Eye (tissue), 1 donor: ENCODE measurements around the gene PSMD14.
A peak's percentile ranks its signal among the peaks of the same experiment; 100 is the strongest.
"Not testable (repeated sequence)": the region's sequence is repeated elsewhere in the genome, so short reads cannot be mapped to it uniquely, and the experiment has no call there.

Experiments used
- DNase-seq: peaks from one replicate; pipeline ENCODE4 v3.0.0-alpha.2; 2015

The PSMD14 gene

DNA sequence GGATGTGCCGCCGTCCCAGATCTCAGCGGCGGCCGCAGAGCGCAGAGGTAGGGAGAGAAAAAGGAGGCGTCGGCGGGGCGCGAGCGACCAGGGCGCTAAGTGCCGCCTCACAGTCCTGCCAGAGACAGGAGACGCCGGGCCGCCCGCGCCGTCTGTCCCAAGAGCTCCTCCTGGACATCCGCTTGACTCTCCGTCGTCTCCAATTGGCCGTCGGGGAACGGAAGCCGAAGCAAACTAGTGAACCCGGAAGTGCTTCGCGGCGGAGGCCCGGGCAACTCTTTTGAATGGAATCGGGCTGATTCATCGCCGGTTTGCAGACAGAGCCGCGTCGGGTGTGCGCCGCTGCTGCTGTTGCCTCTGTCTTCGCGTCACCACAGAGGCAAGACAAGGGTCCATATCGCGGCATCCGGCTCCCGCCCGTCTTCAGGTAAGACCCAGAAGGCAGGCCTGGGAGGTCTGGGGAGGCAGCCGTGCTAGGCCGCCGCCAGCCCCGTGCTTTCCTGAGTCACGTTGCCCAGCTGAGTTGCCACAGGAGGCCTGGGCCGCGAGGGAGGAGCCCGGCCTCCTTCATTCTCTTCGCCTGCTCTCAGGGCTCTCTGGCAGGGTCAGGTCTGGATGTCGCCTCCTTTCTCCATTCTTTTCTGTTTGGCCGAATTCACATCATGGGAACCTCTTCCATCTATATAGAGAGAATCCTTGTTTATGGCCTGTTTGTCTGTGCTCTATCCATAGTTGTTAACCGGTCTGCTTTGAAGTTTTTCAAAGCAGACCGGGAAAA is at the start of gene PSMD14:
TSS of gene PSMD14 (plus strand) at position 248 of the 778 bp plus-strand sequence. CDS start 10,401 bp downstream, outside the sequence.
- DNase-seq, result peak; percentile 96

DNA sequence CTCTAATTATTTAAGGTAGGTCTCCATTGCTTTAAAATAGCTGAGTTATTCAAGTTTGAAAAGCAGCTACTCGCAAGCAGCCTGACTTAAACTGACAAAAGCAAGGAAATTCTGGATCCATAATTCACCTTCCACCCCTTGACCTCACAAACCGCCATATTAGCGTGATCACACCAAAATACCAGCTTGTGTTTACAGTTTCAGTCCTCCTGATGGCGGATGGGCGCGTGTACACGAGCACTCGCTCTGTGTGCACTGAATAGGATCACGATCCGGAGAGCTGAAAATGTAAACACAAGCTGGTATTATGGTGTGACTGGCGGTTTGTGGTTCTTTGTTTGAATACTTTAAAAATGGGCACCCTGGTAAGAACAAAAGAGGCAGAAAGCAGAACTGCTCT is 42.4 kb upstream of the PSMD14 start:
- DNase-seq, result no peak

DNA sequence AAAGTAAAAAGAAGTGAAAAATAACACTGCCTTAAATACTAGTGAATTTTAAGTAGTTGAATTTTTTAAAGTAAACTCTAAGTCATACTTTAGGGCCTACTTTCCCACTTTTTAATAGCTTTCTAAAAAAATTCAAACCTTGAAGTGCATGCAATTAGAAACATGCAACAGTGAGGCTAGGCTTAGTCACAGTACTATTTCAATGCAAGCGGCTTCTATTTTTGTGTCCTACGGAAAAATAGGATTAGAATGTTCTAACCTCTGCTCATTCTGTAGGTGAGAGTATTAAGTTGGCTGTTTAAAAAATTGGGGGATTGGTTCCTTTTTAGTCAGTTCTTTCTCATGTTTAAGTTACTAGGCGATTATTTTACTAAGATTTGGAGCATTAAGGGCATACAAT is 39.1 kb upstream of the PSMD14 start:
- no peak for DNase-seq

DNA sequence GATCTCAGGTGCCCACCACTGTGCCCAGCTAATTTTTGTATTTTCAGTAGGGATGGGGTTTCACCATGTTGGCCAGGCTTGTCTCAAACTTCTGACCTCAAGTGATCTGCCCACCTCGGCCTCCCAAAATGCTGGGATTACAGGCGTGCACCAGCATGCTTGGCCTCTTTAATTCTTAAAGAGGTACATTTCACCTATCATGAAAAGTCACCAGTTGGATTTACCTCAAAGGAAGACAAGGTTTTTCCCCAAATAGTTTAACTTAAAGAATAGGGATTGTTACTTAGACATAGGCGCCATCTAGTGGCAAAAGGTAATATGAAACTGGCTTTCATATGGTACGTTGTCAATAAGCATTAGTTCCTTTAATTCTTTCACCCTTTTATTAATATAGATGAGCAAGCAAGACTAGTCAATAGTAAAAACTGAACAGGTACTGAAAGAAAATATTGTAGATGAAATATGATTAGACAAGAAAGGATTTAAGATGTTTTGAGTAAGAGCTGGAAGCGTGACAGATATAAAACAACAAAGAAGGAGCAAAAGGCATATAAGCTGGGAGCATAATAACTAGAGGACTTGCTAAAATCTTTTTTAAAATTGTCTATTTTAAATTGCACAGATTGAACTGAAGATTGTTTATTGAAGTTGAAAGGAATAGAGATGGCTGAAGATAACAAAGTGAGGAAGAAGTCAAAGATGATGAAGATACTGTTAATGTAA is 35.0 kb upstream of the PSMD14 start:
- peak; percentile 65 for DNase-seq

DNA sequence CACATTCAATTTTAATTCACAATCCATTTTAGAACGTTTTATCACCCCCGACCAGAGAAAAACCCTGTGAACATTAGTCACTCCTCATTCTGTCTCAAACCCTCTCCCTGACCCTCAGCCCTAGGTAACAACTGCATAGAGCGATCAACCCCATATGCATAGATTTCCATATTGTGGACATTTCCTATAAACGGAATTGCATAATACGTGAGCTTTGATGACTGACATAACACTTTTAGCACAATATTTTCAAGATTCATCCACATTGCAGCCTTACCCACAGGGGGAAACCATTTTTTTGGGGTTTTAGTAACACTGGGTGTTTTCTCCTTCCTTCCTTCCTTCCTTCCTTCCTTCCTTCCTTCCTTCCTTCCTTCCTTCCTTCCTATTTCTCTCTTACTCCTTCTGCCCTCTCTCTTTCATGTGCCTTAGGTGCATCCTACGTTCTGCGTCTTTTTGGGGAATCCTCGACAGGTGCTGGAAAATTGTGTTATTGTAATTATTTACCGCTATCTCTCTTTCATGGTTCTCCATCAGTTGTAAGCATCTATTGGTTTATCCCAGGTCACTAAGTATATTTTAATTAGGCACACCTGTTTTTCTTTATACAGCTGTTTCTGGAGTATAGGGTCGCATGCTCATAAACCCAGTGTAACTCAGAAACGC is 29.5 kb upstream of the PSMD14 start:
- DNase-seq, result not testable (repeated sequence)

DNA sequence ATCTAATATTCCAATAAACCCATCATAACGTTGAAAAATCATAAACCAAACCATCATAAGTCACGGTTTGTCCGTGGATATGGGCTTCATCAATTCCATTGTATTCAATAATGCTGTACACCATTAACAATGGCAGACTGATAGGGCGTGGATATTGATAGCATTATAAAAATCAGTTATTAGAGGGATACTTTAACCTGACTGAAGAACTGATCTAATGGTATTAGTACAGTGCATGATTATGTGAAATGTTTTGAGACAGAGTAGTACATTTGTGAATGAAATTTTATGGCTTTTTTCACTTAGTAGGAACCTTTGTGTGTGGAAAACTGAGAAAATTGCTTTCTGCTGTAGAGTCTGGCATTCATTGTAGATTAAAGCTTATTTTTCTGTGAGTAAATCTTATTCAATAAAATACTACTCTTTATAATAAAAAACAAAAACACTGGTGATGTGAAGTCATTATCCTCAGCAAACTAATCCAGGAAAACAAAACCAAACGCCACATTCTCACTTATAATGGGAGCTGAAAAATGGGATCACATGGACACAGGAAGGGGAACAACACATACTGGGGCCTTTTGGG is 28.9 kb upstream of the PSMD14 start:
- DNase-seq, result not testable (repeated sequence)

DNA sequence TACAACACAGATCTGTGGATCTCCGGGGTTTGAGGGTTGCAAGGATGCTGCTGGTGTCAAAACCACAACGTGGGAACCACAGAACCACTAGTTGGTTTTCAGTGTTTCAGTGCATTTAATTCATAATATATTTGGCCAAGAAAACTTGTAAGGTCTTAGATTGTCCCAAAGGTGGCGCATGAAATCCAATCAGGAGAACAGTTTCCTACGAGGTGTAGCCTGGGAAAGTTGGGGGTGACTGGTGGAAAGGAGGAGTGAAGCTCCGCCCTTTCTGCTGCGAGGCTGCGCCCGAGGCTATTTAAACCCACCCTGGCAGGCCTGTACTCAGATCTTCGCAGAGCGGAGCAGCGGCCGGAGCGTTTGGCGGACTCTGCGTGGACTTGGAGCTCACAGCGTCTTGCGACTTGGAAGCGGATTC is 27.3 kb upstream of the PSMD14 start:
- not testable (repeated sequence) for DNase-seq

DNA sequence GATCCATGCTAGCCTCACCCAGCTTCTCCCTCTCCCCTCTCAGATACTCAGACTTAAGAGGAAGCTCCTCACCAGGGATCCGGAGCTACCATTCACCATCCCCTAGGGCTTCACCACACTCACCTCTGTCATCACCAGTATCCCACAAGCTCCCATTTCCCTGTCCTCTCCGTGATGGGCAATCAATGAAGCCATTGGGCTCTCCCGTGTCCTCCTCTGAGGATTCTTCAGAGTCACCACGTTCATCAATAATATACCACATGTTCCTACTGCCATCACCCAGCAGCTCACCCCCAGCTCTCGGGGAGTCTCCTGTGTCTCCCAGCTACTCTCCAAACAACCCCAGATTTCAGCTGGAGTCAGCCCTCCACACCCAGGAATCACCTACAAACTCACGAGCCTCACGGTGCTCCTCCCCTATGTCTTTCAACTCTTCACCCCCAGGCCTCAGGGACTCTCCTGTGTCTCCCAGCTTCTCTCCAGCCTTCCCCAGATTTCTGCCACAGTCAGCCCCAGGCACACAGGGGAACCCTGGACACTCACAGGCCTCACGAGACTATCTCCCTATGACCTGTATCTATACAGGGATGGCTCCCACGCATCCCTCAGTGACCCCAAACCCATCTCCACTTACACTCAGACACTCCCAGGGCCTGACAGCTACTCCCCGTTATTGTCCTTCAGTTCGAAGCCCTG is 26.5 kb upstream of the PSMD14 start:
- not testable (repeated sequence) for DNase-seq

DNA sequence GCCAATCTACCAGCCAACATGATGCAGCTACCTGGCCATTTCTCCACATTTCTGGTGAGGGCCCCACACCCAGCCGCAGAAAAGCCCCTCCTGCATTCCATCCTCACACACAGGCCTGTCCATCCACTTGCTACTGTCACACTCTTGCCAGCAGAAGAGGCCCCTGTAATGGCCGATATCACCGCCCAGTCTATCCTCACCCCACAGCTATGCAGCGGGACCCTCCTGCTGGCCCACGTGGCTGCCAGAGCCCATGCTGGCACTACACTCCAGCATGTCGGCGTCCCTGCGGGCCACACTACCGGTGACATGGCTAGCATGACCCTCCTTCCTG is 25.9 kb upstream of the PSMD14 start:
- DNase-seq, result not testable (repeated sequence)

DNA sequence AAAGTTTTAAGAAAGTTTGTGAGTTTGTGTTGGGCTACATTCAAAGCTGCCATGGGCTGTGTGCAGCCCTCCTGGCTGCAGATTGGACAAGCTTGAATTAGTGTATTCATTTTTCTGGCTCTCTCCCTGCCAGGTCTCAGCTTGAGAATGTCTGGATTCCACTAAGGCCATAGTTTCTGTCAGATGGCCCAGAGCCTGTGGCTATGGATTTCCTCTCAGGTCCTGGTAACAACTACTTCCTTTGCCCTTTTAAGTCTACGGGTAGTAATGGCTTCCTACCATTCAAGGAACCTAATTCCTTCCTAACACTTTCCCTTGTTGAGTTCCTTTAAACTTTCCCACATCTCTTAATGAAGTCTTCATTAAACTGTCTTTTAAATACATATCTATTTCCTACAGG is 24.3 kb upstream of the PSMD14 start:
- no peak for DNase-seq

DNA sequence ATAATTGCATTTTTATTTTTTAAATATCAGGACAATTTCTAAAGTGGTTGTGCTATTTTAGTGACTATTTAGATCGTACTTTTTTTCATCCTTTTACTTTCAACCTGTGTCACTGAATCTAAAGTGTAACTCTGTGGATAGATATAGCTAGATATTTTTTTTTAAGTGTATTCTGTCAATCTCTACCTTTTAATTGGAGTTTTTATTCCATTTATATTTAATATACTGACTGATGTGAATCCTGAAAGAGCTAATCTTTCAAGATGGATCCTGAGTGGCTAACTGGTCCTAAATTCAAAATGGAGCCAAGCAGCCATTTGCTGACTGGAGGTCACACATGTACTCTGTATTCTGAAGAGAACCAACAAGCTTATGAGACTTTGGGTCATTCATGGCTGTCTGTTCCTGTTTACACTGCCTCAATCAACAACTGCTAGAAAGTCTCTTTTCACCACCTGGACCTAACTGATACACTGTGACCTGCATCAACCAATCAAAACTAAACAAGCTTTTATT is 4.6 kb upstream of the PSMD14 start:
- DNase-seq, result no peak

DNA sequence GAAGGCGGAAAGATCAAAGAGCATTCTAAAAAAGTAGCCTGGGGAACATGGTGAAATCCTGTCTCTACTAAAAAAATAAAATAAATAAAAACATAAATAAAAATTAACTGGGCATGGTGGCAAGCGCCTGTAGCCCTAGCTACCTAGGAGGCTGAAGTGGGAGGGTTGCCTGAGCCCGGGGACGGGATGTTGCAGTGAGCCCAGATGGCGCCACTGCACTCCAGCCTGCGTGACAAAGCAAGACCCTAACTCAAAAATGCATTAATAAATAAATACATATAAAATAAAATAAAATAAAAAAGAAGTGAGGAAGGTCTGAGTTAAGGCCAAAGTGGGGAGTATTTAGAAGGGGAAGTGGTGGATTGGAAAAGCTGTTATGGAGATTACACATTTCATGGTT is 1.3 kb upstream of the PSMD14 start:
- DNase-seq, result no peak

DNA sequence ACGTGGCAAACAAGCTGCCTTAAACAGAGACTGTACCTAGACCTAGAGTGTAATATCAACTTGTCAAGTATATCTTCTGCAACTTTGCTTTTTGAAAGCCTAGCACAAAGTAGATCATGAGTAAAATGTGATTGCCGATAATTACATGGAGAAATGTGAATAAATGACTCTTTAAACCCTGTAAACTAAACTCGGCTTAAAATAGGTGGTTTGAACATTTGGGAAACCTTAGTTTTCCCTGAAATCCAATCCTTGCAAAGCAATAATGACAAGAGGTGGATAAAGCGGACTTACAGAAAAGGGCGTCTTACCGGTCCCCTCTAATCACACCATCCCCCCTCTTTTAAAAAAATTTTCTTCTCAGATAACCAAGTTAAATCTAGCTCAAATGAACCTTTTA is 549 bp upstream of the PSMD14 start:
- no peak for DNase-seq

DNA sequence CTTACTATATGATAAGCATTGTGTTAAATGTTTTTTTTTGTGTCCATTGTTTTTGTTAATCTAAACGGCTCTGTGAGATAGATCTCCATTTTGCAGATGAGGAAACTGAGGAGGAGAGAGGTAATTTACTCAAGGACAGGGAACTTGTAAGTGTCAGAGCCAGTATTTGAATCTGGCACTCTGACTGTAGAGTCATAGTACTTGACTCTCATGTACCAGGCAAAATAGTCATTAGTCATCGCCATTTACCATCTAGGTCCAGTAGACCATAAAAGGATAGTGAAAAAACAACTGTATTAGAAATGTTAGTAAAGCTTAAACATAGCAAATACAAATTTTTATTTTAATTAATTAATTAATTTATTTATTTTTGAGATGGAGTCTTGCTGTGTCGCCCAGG is 4.8 kb downstream of the PSMD14 start:
- DNase-seq, result no peak

DNA sequence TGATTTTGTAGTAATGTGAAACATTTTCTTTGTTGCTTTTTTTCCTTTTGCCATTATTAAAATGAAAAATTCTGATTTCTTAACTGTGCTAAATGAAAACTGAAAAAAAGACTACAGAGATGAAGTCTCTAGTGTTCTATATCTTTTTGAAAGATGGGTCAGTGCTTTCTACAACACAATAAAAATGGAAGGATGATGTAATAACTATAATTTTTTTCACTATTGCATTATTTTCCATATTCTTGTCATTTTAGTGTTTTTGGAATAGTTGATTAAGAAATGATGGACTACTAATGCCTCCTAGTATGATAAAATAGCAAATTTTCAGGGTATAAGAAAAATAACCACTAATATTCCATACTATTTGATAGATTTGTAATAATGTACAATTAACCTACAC is 7.2 kb downstream of the PSMD14 start:
- no peak for DNase-seq

DNA sequence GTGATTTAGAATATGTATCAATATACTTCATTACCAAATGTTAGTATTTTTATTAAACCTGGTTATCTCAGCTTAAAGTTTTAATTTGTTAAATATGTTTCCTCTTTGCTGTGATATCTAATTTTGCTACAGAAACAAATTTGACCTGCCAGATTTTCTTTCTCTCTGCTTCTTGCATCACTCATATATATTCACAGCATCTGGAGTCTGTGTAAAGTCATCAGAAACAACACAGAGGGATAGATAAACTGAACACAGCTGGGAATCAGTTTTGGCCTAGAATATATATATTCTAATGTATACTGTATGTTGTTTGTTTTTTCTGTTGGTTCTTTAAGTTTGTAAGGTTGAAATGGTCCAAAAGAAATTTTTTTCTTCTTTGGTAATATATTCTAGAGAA is 8.5 kb downstream of the PSMD14 start:
- no peak for DNase-seq

DNA sequence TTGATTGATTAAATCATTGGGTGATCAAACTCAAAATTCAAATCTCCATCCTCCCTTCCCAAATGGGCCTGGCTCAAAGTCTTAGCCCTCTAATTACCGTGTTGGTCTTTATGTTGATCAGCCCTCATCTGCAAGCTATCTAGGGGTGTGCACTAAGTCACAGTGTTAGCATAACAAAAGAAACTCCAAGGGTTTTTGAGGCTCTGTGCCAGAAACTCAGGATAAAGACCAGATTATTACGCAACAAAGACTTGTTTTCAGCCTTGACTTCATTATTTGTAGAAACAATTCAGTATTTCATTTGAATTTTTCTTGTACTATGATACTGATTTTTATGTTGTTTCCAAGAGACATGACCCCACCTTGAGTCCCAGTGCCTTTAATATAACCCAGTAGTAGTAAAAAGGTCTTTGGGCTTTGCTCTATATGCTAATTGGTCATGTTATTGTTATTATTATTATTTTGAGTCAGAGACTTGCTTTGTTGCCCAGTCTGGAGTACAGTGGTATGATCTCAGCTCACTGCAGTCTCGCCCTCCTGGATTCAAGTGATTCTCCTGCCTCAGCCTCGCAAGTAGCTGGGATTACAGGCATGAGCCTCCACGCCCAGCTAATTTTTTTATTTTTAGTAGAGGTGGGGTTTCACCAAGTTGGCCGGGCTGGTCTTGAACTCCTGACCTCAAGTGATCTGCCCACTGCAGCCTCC is 13.9 kb downstream of the PSMD14 start:
- DNase-seq, result no peak

DNA sequence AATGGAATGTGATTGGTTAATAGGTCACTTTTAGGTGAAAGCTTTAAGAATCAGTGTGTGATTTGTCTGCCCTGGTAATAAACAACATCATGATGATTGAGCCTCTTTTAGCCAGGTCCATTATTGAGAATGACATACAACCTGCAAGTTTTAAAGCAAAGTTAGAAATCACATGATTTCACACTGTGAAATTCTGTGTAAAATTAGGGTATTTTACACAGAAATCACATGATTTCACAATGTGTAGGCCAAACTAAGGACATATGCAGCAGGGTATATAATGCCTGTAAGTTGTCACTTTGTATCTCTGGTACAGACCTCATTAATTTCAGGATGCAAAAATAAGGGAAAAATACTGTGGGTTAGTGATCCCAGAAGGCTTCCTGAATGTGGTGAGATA is 16.7 kb downstream of the PSMD14 start:
- DNase-seq, result no peak

DNA sequence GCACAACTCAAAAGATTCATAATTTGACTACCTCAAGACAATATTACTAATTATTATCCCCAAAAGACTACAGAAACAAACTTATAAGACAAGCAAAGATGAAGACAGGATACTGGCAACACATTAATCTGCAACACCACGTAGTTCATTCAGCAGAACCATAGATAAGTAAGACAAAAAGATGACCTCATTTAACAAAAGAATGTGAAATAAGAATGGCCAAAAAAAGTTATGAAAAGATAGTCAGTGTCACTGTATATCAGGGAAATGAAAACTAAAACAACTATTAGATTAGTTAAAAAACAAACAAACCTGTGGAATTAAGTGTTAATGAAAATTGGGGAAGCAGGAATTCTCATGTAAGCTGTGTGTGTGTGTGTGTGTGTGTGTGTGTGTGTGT is 19.4 kb downstream of the PSMD14 start:
- DNase-seq, result no peak

DNA sequence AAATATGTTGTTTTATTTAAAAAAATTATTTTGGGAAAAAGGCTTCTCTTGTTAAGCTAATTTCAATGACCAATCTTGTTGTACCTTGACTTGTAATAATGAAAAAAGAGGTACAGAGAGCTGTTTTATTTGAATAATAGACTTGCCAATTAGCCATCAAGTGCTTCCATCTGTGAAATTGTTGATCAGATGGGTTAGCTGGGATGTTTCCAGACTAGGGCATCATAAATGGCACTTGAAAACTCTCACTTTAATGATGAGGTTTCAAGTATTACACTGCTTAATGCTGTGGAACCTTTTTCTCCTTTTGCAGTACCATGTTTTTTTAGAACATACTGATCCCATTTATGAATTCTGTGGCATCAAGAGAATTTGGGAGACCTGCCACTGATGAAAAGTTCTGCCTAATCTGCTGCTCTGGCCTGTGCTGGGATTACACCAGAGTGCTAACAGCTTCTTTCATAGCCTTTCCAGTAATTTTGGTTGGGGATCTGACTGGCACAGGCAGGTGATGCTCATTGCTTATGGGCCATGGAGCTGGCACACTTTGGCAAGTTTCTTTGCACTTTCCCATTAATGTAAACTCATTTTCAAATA is 24.2 kb downstream of the PSMD14 start:
- DNase-seq, result no peak

DNA sequence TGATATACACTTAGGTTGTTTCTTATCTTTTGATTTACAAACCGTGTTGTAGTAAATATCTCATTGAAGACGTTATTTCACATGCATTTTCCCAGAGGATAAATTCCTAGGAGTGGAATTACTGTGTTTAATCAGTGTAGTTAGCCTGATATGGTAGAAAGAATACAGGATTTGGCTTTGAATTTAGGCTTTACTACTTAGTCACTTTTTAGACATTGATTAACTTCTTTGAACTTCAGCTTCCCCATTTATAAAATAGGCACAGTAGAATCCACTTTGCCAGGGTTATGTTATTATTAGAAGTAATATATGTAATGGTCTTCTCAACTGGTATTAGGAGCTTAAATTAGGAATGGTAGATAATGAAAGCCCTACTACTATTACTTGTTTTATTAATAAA is 27.4 kb downstream of the PSMD14 start:
- DNase-seq, result no peak

DNA sequence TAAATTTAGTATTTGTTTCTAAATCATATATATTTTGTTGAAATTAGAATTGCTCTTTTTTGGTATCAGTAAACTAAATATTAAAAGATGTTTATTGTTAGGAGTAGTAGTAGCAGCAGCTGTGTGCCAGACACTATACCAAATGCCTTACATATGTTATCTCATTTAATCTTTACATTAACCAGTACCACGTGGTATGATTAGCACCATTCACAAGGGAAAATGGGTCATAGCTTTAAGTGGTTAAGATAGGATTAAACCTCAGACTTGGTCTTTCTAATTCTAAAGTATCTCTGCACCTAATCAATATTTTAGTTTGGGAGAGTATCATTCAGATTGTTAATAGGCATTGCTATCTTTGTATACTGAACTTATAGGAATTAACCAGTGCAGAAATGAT is 29.0 kb downstream of the PSMD14 start:
- DNase-seq, result no peak
